Panc1 (cell line): ENCODE results near the gene CYB5B.

ENCODE experiments used
- REST ChIP-seq, 2 experiments: IDR thresholded peaks; 2 replicates each; pipeline ENCODE4 v1.6.1; 2011 to 2012; ENCODE audit warnings: low read depth in 2 of 2, control low read depth in 1 of 2, low read length in 1 of 2, mild to moderate bottlenecking in 1 of 2, moderate library complexity in 1 of 2; ENCODE audit not compliant: insufficient read depth in 1 of 2
- TF ChIP-seq, protein P1 (sequence below): fragments of 450-650 bp; IDR thresholded peaks from 2 replicates; pipeline ENCODE4 v1.5.1; 2017; ENCODE audit warnings: mild to moderate bottlenecking

- TF ChIP-seq, protein P1, sequence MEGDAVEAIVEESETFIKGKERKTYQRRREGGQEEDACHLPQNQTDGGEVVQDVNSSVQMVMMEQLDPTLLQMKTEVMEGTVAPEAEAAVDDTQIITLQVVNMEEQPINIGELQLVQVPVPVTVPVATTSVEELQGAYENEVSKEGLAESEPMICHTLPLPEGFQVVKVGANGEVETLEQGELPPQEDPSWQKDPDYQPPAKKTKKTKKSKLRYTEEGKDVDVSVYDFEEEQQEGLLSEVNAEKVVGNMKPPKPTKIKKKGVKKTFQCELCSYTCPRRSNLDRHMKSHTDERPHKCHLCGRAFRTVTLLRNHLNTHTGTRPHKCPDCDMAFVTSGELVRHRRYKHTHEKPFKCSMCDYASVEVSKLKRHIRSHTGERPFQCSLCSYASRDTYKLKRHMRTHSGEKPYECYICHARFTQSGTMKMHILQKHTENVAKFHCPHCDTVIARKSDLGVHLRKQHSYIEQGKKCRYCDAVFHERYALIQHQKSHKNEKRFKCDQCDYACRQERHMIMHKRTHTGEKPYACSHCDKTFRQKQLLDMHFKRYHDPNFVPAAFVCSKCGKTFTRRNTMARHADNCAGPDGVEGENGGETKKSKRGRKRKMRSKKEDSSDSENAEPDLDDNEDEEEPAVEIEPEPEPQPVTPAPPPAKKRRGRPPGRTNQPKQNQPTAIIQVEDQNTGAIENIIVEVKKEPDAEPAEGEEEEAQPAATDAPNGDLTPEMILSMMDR: no peak
- TF ChIP-seq REST (IDR thresholded peaks at IDR 0.05; ENCODE audit: insufficient read depth in 1 of 2, low read depth in 2 of 2, low read length in 1 of 2): no peak
Observed at GRCh38 chr16:69483611-69484010, 59.2 kb downstream of the CYB5B start.
